MM.1S (cell line): Measurements from ENCODE around the gene MAST3.

Source experiments
- DNase-seq: peaks from one replicate; pipeline ENCODE4 v3.0.0-alpha.2; 2015
- H2AFZ ChIP-seq: fragments of 300-600 bp; sonication (generic); 2 replicates; pipeline ENCODE4 v1.6.0; 2016; ENCODE audit warnings: antibody characterized with exemption, low read length
- H3F3A ChIP-seq: fragments of 300-600 bp; sonication (generic); 2 replicates; pipeline ENCODE4 v1.6.1; 2016; ENCODE audit warnings: mild to moderate bottlenecking, antibody characterized with exemption, low read length, moderate library complexity, mixed read lengths; ENCODE audit not compliant: insufficient read depth
- H3K27ac ChIP-seq: fragments of 300-600 bp; sonication (generic); 2 replicates; pipeline ENCODE4 v1.5.1; 2016; ENCODE audit warnings: mild to moderate bottlenecking, low read length
- H3K27me3 ChIP-seq: fragments of 300-600 bp; sonication (generic); replicated peaks from 2 replicates; pipeline ENCODE4 v1.6.0; 2016; ENCODE audit warnings: low read length; ENCODE audit not compliant: insufficient read depth
- H3K36me3 ChIP-seq: fragments of 300-600 bp; sonication (generic); replicated peaks from 2 replicates; pipeline ENCODE4 v1.6.1; 2016; ENCODE audit warnings: mild to moderate bottlenecking, low read length, mixed read lengths; ENCODE audit not compliant: insufficient read depth
- H3K4me1 ChIP-seq: fragments of 300-600 bp; sonication (generic); 2 replicates; pipeline ENCODE4 v1.6.1; 2016; ENCODE audit warnings: low read length, mixed read lengths
- H3K4me2 ChIP-seq: fragments of 300-600 bp; sonication (generic); 2 replicates; pipeline ENCODE4 v1.6.0; 2016; ENCODE audit warnings: low read depth, low read length
- H3K4me3 ChIP-seq: fragments of 300-600 bp; sonication (generic); 2 replicates; pipeline ENCODE4 v1.5.1; 2016; ENCODE audit warnings: low read length, mixed read lengths
- H3K79me2 ChIP-seq: fragments of 300-600 bp; sonication (generic); 2 replicates; pipeline ENCODE4 v1.6.1; 2016; ENCODE audit warnings: mixed run types, low read length, mixed read lengths
- H3K9ac ChIP-seq: fragments of 300-600 bp; sonication (generic); 2 replicates; pipeline ENCODE4 v1.6.1; 2016; ENCODE audit warnings: low read length, mixed read lengths
- H3K9me2 ChIP-seq: fragments of 300-600 bp; sonication (generic); replicated peaks from 2 replicates; pipeline ENCODE4 v1.6.1; 2016; ENCODE audit warnings: mild to moderate bottlenecking, low read length, mixed read lengths; ENCODE audit not compliant: insufficient read depth
- H3K9me3 ChIP-seq: fragments of 300-600 bp; sonication (generic); replicated peaks from 2 replicates; pipeline ENCODE4 v1.6.1; 2016; ENCODE audit warnings: mild to moderate bottlenecking, low read length, mixed read lengths; ENCODE audit not compliant: insufficient read depth
- H4K20me1 ChIP-seq: fragments of 300-600 bp; sonication (generic); 2 replicates; pipeline ENCODE4 v1.6.1; 2016; ENCODE audit warnings: mild to moderate bottlenecking, low read length, moderate library complexity, mixed read lengths; ENCODE audit not compliant: insufficient read depth
- EZH2 ChIP-seq: fragments of 300-600 bp; sonication (generic); optimal IDR thresholded peaks from 2 replicates; pipeline ENCODE3; 2017; ENCODE audit warnings: low read depth, mild to moderate bottlenecking, antibody characterized with exemption, low read length, mixed read lengths
- EZH2phosphoT487 ChIP-seq: fragments of 300-600 bp; sonication (generic); IDR thresholded peaks from 2 replicates; pipeline ENCODE4 v1.6.1; 2018; ENCODE audit warnings: antibody characterized with exemption, low read length
- TF ChIP-seq, protein P1 (sequence below): fragments of 300-600 bp; sonication (generic); IDR thresholded peaks from 2 replicates; pipeline ENCODE4 v1.5.1; 2016; ENCODE audit warnings: antibody characterized with exemption, low read length, mixed read lengths

MAST3 gene

DNA sequence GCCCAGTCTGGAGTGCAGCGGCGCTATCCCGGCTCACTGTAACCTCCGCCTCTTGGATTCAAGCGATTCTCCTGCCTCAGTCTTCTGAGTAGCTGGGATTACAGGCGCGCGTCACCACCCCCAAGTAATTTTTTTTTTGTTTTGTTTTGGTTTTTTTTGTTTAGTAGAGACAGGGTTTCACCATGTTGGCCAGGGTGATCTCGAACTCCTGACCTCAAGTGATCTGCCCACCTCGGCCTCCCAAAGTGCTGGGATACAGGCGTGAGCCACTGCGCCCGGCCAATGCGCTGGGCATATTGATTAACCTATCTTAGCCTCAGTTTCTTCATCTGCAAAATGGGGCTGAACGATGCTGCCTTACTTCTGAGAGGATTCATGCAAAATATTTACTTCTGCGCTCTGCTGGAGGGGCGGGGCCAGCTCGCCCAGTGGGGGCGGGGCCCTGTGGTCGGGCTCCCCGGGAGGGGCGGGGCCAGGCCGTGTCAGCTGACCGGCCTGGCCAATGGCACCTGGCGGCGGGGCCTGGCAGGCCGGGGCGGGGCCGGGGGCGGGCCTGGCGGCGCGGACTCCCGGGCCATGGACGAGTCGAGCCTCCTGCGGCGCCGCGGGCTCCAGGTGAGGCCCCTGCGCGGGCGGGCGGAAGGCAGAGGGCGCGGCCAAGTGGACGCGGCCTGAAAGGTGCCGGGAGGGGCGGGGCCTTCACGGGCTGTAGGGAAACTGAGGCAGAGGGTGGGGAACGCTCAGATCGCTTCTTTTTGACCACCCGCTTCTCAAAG, at the start of gene MAST3:
Gene MAST3, plus strand, starts transcription at position 562 of the 776 bp plus-strand sequence. Its CDS starts 15 bp downstream, at position 577.
- peak within 1 kb of the TSS; percentile 60 for H3K4me3 ChIP-seq
- H3K27ac ChIP-seq: no peak within 1 kb of the TSS
- DNase-seq: peak; percentile 93
- H3K4me2 ChIP-seq: peak within 1 kb of the TSS; percentile 97
- peaks cover 5% of the 10 kb centered on the region for H3F3A ChIP-seq
- peak within 1 kb of the TSS; percentile 72 for H2AFZ ChIP-seq
- TF ChIP-seq EZH2phosphoT487: no peak
- TF ChIP-seq, protein P1, sequence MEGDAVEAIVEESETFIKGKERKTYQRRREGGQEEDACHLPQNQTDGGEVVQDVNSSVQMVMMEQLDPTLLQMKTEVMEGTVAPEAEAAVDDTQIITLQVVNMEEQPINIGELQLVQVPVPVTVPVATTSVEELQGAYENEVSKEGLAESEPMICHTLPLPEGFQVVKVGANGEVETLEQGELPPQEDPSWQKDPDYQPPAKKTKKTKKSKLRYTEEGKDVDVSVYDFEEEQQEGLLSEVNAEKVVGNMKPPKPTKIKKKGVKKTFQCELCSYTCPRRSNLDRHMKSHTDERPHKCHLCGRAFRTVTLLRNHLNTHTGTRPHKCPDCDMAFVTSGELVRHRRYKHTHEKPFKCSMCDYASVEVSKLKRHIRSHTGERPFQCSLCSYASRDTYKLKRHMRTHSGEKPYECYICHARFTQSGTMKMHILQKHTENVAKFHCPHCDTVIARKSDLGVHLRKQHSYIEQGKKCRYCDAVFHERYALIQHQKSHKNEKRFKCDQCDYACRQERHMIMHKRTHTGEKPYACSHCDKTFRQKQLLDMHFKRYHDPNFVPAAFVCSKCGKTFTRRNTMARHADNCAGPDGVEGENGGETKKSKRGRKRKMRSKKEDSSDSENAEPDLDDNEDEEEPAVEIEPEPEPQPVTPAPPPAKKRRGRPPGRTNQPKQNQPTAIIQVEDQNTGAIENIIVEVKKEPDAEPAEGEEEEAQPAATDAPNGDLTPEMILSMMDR: no peak
- no peak for TF ChIP-seq EZH2
- H3K9ac ChIP-seq: peak within 1 kb of the TSS; percentile 36; the same call in 1 of the 2 replicates
- H3K4me1 ChIP-seq: peaks cover 13% of the 10 kb centered on the region
- no peaks in the 10 kb centered on the region for H4K20me1 ChIP-seq
- no peaks in the 10 kb centered on the region for H3K36me3 ChIP-seq
- H3K9me3 ChIP-seq: no peaks in the 10 kb centered on the region
- no peaks in the 10 kb centered on the region for H3K79me2 ChIP-seq
- peaks cover 20% of the 10 kb centered on the region for H3K27me3 ChIP-seq
- no peaks in the 10 kb centered on the region for H3K9me2 ChIP-seq

DNA sequence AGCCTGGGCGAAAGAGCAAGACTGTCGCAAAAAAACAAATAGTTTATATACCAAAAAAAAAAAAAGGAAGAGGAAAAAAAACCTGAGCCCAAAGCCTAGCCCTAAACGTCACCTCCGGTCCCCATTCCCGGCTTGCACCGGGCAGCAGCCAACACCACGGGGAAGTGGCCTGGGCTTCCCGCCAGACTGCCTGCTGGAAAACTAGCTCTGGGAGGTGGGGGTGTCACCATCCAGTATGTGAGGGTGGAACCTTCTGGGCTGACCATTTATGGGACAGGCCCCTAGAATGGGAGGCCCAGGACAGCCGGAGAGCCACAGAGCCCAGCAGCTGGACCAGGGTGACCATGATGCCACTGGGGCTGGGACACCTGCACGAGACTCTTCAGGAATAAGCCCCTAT, 48.2 kb upstream of the MAST3 start:
- Histone ChIP-seq H4K20me1 (no peaks in the 10 kb centered on the region), H3K79me2 (no peaks in the 10 kb centered on the region), H3K9ac (no peak overlapping the region), H3K4me3 (no peak overlapping the region), H3K9me2 (no peaks in the 10 kb centered on the region), H3K27ac (no peak overlapping the region), H3F3A (no peaks in the 10 kb centered on the region), H3K36me3 (no peaks in the 10 kb centered on the region), H2AFZ (no peak overlapping the region), H3K4me2 (no peak overlapping the region), H3K27me3 (peaks cover 91% of the 10 kb centered on the region), H3K9me3 (no peaks in the 10 kb centered on the region), H3K4me1 (peaks cover 11% of the 10 kb centered on the region)
- DNase-seq: no peak
- TF ChIP-seq EZH2: no peak
- TF ChIP-seq, protein P1: no peak

DNA sequence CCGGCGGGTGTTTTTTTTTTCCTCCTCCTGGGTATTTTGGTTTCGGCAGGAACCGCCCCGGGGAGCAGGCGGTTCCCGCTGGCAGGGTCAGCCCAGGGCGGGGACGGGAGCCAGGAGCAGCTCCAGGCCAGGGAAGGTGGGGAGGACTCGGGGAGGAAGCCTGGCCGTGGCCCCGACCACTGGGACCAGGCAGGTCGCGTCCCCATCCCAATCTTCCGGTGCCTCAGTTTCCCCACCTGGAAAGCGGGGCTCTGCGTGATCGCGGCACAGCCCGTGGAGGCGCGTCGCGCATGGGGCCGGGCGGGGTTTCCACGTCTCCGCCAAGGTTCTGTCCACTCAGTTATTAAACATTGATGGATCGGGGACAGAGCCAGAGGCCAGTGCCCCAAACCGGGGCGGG, 45.7 kb upstream of the MAST3 start:
- no peaks in the 10 kb centered on the region for H3K36me3 ChIP-seq
- H3K9ac ChIP-seq: no peak overlapping the region
- no peaks in the 10 kb centered on the region for H3K9me3 ChIP-seq
- H3K27ac ChIP-seq: no peak overlapping the region
- H4K20me1 ChIP-seq: no peaks in the 10 kb centered on the region
- H3K9me2 ChIP-seq: no peaks in the 10 kb centered on the region
- no peaks in the 10 kb centered on the region for H3F3A ChIP-seq
- no peaks in the 10 kb centered on the region for H3K4me1 ChIP-seq
- TF ChIP-seq, protein P1: no peak
- TF ChIP-seq EZH2 (no peak), EZH2phosphoT487 (no peak)
- no peak overlapping the region for H3K4me3 ChIP-seq
- peaks cover 94% of the 10 kb centered on the region for H3K27me3 ChIP-seq
- no peak for DNase-seq
- no peak overlapping the region for H2AFZ ChIP-seq
- no peak overlapping the region for H3K4me2 ChIP-seq
- no peaks in the 10 kb centered on the region for H3K79me2 ChIP-seq
